Neural cell (in vitro differentiated cells): ENCODE data around the gene PXDN.

Source experiments
- CTCF ChIP-seq: fragments of 450-650 bp; IDR thresholded peaks from 2 replicates; pipeline ENCODE4 v1.5.1; 2014; ENCODE audit warnings: antibody characterized with exemption, mild to moderate bottlenecking, moderate library complexity; ENCODE audit not compliant: poor library complexity, severe bottlenecking
- EP300 ChIP-seq: fragments of 450-650 bp; conservative IDR thresholded peaks from 2 replicates; pipeline ENCODE4 v1.6.1; 2014; ENCODE audit warnings: antibody characterized with exemption, mild to moderate bottlenecking, moderate library complexity; ENCODE audit not compliant: poor library complexity, severe bottlenecking
- EZH2 ChIP-seq: fragments of 200-600, 300-800 bp; shearing (Covaris generic), sonication (generic); IDR thresholded peaks from 2 replicates; pipeline ENCODE4 v1.6.1; 2014; ENCODE audit warnings: antibody characterized with exemption, low read length, borderline replicate concordance, mild to moderate bottlenecking; ENCODE audit not compliant: insufficient read depth, poor library complexity, severe bottlenecking
- MXI1 ChIP-seq: fragments of 450-650 bp; conservative IDR thresholded peaks from 2 replicates; pipeline ENCODE4 v1.6.1; 2014; ENCODE audit warnings: antibody characterized with exemption, mild to moderate bottlenecking; ENCODE audit not compliant: poor library complexity, severe bottlenecking
- SMC3 ChIP-seq: fragments of 450-650 bp; conservative IDR thresholded peaks from 2 replicates; pipeline ENCODE4 v1.6.1; 2014; ENCODE audit warnings: antibody characterized with exemption, mild to moderate bottlenecking, moderate library complexity; ENCODE audit not compliant: poor library complexity

GRCh38 chr2:1777156-1777555 lies 32.8 kb upstream of the PXDN start:
- no peak for TF ChIP-seq SMC3
- no peak for TF ChIP-seq EZH2
- TF ChIP-seq MXI1, result no peak
- TF ChIP-seq EP300, result no peak
- no peak for TF ChIP-seq CTCF
